Measurements from ENCODE around the gene SIX1.

GRCh38 chr14:60655119-60655897, 6.0 kb upstream of the SIX1 start:
- no peak for TF ChIP-seq POLR2A (IDR thresholded peaks at IDR 0.05)
- TF ChIP-seq CTCF (IDR thresholded peaks at IDR 0.05): no peak
